ENCODE results near the gene PEDS1. TPM values are rescaled to one million over a fixed set of nuclear protein-coding genes. Genes with fewer than 3 reads are reported as not detected.
A peak's percentile ranks its signal among the peaks of the same experiment; 100 is the strongest.
"Not testable (repeated sequence)": the region's sequence is repeated elsewhere in the genome, so short reads cannot be mapped to it uniquely, and the experiment has no call there.

PEDS1 gene
- 25.9 TPM for total RNA-seq
- long read RNA-seq, full-length matches to known transcripts, result 86 of 108 reads
- long read RNA-seq, partial matches to known transcripts, result 5 of 108 reads
- long read RNA-seq, other reads (novel, unspliced or antisense), result 17 of 108 reads

GRCh38 chr20:50153500-50154377, at the start of gene PEDS1:
Gene PEDS1, minus strand, starts transcription at chr20:50153723. Its CDS starts 86 bp downstream, at chr20:50153637.
- DNase-seq (peak; percentile 96), ATAC-seq (ENCODE audit: poor library complexity) (peak; percentile 97)
- intact Hi-C loops (cut with DNase I), result no loop called here

GRCh38 chr20:50202677-50203076, 49.2 kb upstream of the PEDS1 start:
- ATAC-seq (ENCODE audit: poor library complexity), result no peak
- intact Hi-C loops (cut with DNase I), result no loop called here
- DNase-seq, result no peak

GRCh38 chr20:50201710-50202109, 48.2 kb upstream of the PEDS1 start:
- DNase-seq; intact Hi-C loops (cut with DNase I); ATAC-seq (ENCODE audit: poor library complexity): not testable (repeated sequence)

- ATAC-seq (ENCODE audit: poor library complexity), result peak; percentile 79
- no peak for DNase-seq
- intact Hi-C loops (cut with DNase I), result no loop called here
Measured at GRCh38 chr20:50200482-50201104, 47.1 kb upstream of the PEDS1 start.

GRCh38 chr20:50199703-50200102, 46.2 kb upstream of the PEDS1 start:
- intact Hi-C loops (cut with DNase I), result no loop called here
- DNase-seq (no peak), ATAC-seq (ENCODE audit: poor library complexity) (no peak)

- intact Hi-C loops (cut with DNase I), result no loop called here
- no peak for ATAC-seq (ENCODE audit: poor library complexity)
- no peak for DNase-seq
Measured at GRCh38 chr20:50198716-50199115, 45.2 kb upstream of the PEDS1 start.

- ATAC-seq (ENCODE audit: poor library complexity) (no peak), DNase-seq (no peak)
- intact Hi-C loops (cut with DNase I), result no loop called here
Measured at GRCh38 chr20:50198180-50198666, 44.7 kb upstream of the PEDS1 start.

GRCh38 chr20:50197463-50198179, 44.1 kb upstream of the PEDS1 start:
- intact Hi-C loops (cut with DNase I), result no loop called here
- DNase-seq (no peak), ATAC-seq (ENCODE audit: poor library complexity) (no peak)

GRCh38 chr20:50196896-50197295, 43.4 kb upstream of the PEDS1 start:
- intact Hi-C loops (cut with DNase I), result no loop called here
- DNase-seq (no peak), ATAC-seq (ENCODE audit: poor library complexity) (no peak)

GRCh38 chr20:50196248-50196647, 42.7 kb upstream of the PEDS1 start:
- DNase-seq, result no peak
- ATAC-seq (ENCODE audit: poor library complexity), result no peak
- intact Hi-C loops (cut with DNase I), result no loop called here

GRCh38 chr20:50195524-50196120, 42.1 kb upstream of the PEDS1 start:
- ATAC-seq (ENCODE audit: poor library complexity) (no peak), DNase-seq (no peak)
- intact Hi-C loops (cut with DNase I), result no loop called here

- DNase-seq (no peak), ATAC-seq (ENCODE audit: poor library complexity) (no peak)
- intact Hi-C loops (cut with DNase I), result loop anchor here (5.0 kb wide), 3 partner anchors 77 to 202 kb away; no protein-coding TSS in a partner anchor
Measured at GRCh38 chr20:50194831-50195523, 41.5 kb upstream of the PEDS1 start.

GRCh38 chr20:50194422-50194830, 40.9 kb upstream of the PEDS1 start:
- no peak for ATAC-seq (ENCODE audit: poor library complexity)
- intact Hi-C loops (cut with DNase I), result loop anchor here (5.0 kb wide), 3 partner anchors 78 to 203 kb away; no protein-coding TSS in a partner anchor
- no peak for DNase-seq

- no peak for ATAC-seq (ENCODE audit: poor library complexity)
- DNase-seq, result no peak
- intact Hi-C loops (cut with DNase I), result loop anchor here (5.0 kb wide), 3 partner anchors 78 to 203 kb away; no protein-coding TSS in a partner anchor
Measured at GRCh38 chr20:50193836-50194421, 40.4 kb upstream of the PEDS1 start.

- DNase-seq, result no peak
- ATAC-seq (ENCODE audit: poor library complexity), result peak; percentile 1
- intact Hi-C loops (cut with DNase I), result loop anchor here (5.0 kb wide), 3 partner anchors 79 to 204 kb away; no protein-coding TSS in a partner anchor
Measured at GRCh38 chr20:50193199-50193835, 39.8 kb upstream of the PEDS1 start.

GRCh38 chr20:50192364-50193198, 39.1 kb upstream of the PEDS1 start:
- intact Hi-C loops (cut with DNase I), result loop anchor here (5.0 kb wide), 3 partner anchors 80 to 205 kb away; no protein-coding TSS in a partner anchor
- ATAC-seq (ENCODE audit: poor library complexity) (peak; percentile 32), DNase-seq (peak; percentile 89)

Measured in Right ventricle myocardium superior (tissue), 1 donor.